ENCODE data around the gene PARD6G.

PARD6G gene

GRCh38 chr18:80232030-80232429, 15.3 kb downstream of the PARD6G start:
- Histone ChIP-seq H3K4me3 (ENCODE audit: low read depth, low read length) (no peak overlapping the region), H3K27ac (no peak overlapping the region), H3K27me3 (ENCODE audit: insufficient read depth, low read depth, severe bottlenecking) (no peaks in the 10 kb centered on the region), H3K9me3 (ENCODE audit: severe bottlenecking) (no peaks in the 10 kb centered on the region), H3K36me3 (peaks cover 7% of the 10 kb centered on the region)
- TF ChIP-seq, protein P1, sequence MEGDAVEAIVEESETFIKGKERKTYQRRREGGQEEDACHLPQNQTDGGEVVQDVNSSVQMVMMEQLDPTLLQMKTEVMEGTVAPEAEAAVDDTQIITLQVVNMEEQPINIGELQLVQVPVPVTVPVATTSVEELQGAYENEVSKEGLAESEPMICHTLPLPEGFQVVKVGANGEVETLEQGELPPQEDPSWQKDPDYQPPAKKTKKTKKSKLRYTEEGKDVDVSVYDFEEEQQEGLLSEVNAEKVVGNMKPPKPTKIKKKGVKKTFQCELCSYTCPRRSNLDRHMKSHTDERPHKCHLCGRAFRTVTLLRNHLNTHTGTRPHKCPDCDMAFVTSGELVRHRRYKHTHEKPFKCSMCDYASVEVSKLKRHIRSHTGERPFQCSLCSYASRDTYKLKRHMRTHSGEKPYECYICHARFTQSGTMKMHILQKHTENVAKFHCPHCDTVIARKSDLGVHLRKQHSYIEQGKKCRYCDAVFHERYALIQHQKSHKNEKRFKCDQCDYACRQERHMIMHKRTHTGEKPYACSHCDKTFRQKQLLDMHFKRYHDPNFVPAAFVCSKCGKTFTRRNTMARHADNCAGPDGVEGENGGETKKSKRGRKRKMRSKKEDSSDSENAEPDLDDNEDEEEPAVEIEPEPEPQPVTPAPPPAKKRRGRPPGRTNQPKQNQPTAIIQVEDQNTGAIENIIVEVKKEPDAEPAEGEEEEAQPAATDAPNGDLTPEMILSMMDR (IDR thresholded peaks at IDR 0.05; ENCODE audit: low read depth, low read length), result no peak
- DNase-seq, result no peak

DNA sequence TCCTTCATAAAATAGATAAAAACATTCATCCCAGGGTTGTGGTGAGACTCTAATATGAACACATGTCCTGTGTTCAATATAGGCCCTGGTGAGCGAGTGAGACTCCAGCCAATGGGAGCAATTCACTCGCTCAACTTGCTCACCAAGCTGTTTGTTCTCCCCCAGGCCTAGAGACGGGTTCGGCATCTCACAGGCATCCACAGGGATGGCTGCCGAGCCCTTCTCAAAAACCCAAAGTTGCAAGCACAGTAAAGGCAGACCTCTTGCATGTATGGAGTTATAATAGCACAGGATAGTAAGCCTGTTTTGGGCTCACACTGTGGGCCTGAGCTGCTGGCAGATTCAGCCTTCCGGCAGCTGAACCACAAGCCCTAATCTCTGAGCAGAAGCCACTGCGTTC, 15.7 kb downstream of the PARD6G start:
- no peak for DNase-seq
- no peaks in the 10 kb centered on the region for H3K27me3 ChIP-seq (ENCODE audit: insufficient read depth, low read depth, severe bottlenecking)
- TF ChIP-seq, protein P1 (IDR thresholded peaks at IDR 0.05; ENCODE audit: low read depth, low read length), result no peak
- peaks cover 7% of the 10 kb centered on the region for H3K36me3 ChIP-seq
- H3K9me3 ChIP-seq (ENCODE audit: severe bottlenecking), result no peaks in the 10 kb centered on the region
- H3K27ac ChIP-seq, result no peak overlapping the region
- H3K4me3 ChIP-seq (ENCODE audit: low read depth, low read length), result no peak overlapping the region

- H3K4me3 ChIP-seq (ENCODE audit: low read depth, low read length), result no peak overlapping the region
- TF ChIP-seq, protein P1 (IDR thresholded peaks at IDR 0.05; ENCODE audit: low read depth, low read length), result no peak
- no peaks in the 10 kb centered on the region for H3K27me3 ChIP-seq (ENCODE audit: insufficient read depth, low read depth, severe bottlenecking)
- H3K36me3 ChIP-seq, result peaks cover 7% of the 10 kb centered on the region
- no peaks in the 10 kb centered on the region for H3K9me3 ChIP-seq (ENCODE audit: severe bottlenecking)
- no peak overlapping the region for H3K27ac ChIP-seq
- DNase-seq, result no peak
Measured at GRCh38 chr18:80231151-80231550, 16.2 kb downstream of the PARD6G start.

DNA sequence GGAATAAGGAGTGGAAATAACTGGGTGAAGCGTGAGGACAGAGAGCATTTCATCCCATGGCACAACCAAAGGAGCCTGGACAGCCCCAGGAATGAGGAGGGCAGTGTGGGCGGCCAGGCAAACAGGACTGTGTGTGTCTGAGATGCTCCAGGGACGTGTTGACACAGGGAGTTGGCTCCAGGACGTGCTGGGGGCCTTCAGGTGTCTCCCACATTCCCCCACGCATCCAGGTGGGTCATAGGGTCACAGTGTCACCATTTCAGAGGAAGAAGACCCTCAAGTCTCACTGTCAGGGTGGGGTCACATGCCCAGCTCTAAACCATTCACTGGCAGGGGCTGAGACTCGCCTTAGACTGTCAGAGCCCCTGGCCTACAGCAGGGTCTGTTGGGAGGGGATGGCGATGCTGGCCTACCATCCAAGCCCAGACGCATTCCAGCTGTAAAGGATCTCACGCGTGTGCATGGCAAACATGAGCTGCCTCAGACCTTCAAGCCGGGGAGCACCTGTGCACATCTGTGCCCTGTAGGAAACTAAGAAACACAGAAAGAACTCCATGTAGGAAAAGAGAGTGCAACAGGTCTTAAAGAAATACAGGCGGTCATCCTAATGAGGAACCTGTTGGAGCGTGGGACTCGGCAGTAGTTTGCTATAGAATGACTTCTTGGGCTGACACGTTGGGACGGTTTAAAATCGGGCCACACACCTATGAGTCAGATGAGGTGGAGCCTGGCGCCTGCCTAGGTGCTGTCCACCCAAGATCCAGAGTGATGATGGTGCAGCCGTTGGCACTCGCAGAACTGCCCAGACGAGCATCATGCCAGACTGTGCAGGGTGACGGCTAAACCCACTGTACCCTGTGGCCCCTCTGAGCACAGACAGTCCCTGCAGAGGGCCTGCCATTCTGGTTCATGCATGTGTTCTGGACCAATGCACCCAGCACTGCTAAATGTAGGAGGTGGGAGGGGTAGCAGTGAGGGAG, 17.3 kb downstream of the PARD6G start:
- Histone ChIP-seq H3K4me3 (ENCODE audit: low read depth, low read length) (no peak overlapping the region), H3K27ac (no peak overlapping the region), H3K27me3 (ENCODE audit: insufficient read depth, low read depth, severe bottlenecking) (no peaks in the 10 kb centered on the region), H3K36me3 (peaks cover 7% of the 10 kb centered on the region), H3K9me3 (ENCODE audit: severe bottlenecking) (no peaks in the 10 kb centered on the region)
- DNase-seq, result no peak
- TF ChIP-seq, protein P1 (IDR thresholded peaks at IDR 0.05; ENCODE audit: low read depth, low read length), result no peak

GRCh38 chr18:80229363-80229762, 18.0 kb downstream of the PARD6G start:
- H3K27ac ChIP-seq, result no peak overlapping the region
- TF ChIP-seq, protein P1 (IDR thresholded peaks at IDR 0.05; ENCODE audit: low read depth, low read length), result no peak
- H3K4me3 ChIP-seq (ENCODE audit: low read depth, low read length), result no peak overlapping the region
- DNase-seq, result no peak
- peaks cover 7% of the 10 kb centered on the region for H3K36me3 ChIP-seq
- no peaks in the 10 kb centered on the region for H3K27me3 ChIP-seq (ENCODE audit: insufficient read depth, low read depth, severe bottlenecking)
- H3K9me3 ChIP-seq (ENCODE audit: severe bottlenecking), result no peaks in the 10 kb centered on the region

All from WERI-Rb-1 (cell line).